Testis (tissue), 2 donors: Measurements from ENCODE around the gene FHAD1.

Experiments used
- POLR2A ChIP-seq: fragments of 450-650 bp; IDR thresholded peaks from one replicate; pipeline ENCODE4 v1.6.1; 2017; ENCODE audit warnings: antibody characterized with exemption, mild to moderate bottlenecking, moderate library complexity
- TF ChIP-seq, protein P1 (sequence below), 3 experiments: fragments of 450-650 bp in 2 of 3; fragments of 200-600 bp in 1 of 3; sonication (generic) in 1 of 3; IDR thresholded peaks; one replicate each; pipeline ENCODE4 v1.5.1; 2016 to 2019; ENCODE audit warnings: antibody characterized with exemption in 3 of 3, mild to moderate bottlenecking in 2 of 3, moderate library complexity in 1 of 3

DNA sequence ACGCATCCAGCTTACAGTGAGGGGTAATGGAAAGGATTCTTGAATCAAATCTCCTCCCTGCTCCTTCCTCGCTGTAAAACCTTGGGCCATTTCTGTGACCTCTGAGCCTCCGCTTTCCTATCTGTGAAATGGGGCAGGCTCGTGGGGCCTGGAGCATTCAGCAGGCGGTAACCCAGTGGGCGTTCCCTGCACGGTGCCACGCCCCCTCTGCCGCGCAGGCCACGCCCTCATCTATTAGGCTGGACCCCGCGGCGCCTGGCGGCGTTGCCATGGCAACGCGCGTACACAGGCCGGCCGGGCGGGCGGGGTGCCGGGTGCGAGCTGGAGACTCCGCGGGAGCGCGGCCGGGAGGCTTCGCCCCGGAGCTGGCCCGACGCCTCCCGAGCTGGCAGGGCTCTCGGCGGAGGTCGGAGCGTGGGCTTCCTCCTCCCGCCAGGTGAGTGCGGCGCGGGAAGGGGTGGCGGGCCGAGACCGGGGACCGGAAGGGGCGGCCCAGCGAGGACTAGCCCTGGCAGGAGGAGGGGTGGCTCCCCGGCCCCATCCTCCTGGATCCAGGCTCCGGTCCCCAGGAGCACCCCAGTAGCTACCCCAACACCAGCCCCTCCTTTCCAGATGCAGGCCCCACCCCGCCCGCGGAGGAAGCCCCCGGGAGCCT is at the start of gene FHAD1:
- TF ChIP-seq POLR2A, result no peak
- TF ChIP-seq, protein P1, sequence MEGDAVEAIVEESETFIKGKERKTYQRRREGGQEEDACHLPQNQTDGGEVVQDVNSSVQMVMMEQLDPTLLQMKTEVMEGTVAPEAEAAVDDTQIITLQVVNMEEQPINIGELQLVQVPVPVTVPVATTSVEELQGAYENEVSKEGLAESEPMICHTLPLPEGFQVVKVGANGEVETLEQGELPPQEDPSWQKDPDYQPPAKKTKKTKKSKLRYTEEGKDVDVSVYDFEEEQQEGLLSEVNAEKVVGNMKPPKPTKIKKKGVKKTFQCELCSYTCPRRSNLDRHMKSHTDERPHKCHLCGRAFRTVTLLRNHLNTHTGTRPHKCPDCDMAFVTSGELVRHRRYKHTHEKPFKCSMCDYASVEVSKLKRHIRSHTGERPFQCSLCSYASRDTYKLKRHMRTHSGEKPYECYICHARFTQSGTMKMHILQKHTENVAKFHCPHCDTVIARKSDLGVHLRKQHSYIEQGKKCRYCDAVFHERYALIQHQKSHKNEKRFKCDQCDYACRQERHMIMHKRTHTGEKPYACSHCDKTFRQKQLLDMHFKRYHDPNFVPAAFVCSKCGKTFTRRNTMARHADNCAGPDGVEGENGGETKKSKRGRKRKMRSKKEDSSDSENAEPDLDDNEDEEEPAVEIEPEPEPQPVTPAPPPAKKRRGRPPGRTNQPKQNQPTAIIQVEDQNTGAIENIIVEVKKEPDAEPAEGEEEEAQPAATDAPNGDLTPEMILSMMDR (IDR thresholded peaks at IDR 0.05), result no peak
